HEK293 (cell line): ENCODE results near the gene AUP1.

ENCODE experiments used
- GLIS1 ChIP-seq: fragments of 450-650 bp; formaldehyde crosslinking; IDR thresholded peaks from 2 replicates; pipeline ENCODE4 v1.5.1; 2016; ENCODE audit warnings: missing biosample characterization, missing genetic modification characterization
- HOXA7 ChIP-seq: sonication (generic); formaldehyde crosslinking; IDR thresholded peaks from 2 replicates; pipeline ENCODE4 v1.8.1; 2022; ENCODE audit warnings: missing genetic modification reagents, borderline replicate concordance
- KLF7 ChIP-seq: fragments of 450-650 bp; formaldehyde crosslinking; IDR thresholded peaks from 2 replicates; pipeline ENCODE4 v1.5.1; 2016; ENCODE audit warnings: missing biosample characterization, missing genetic modification characterization, borderline replicate concordance
- KLF9 ChIP-seq: fragments of 450-650 bp; formaldehyde crosslinking; IDR thresholded peaks from 2 replicates; pipeline ENCODE4 v1.5.1; 2016; ENCODE audit warnings: missing biosample characterization, missing genetic modification characterization, low read depth
- MYNN ChIP-seq: fragments of 450-650 bp; formaldehyde crosslinking; IDR thresholded peaks from 2 replicates; pipeline ENCODE4 v1.5.1; 2016; ENCODE audit warnings: missing biosample characterization, missing genetic modification characterization, borderline replicate concordance
- SCRT2 ChIP-seq: fragments of 450-650 bp; formaldehyde crosslinking; IDR thresholded peaks from 2 replicates; pipeline ENCODE4 v1.5.1; 2016; ENCODE audit warnings: missing biosample characterization, missing genetic modification characterization
- SETDB1 ChIP-seq: IDR thresholded peaks from one replicate; pipeline ENCODE4 v1.6.1; 2017; ENCODE audit warnings: mild to moderate bottlenecking, low read length, moderate library complexity, mixed read lengths; ENCODE audit not compliant: insufficient read length
- ZEB2 ChIP-seq: fragments of 450-650 bp; formaldehyde crosslinking; IDR thresholded peaks from 2 replicates; pipeline ENCODE4 v1.5.1; 2016; ENCODE audit warnings: missing biosample characterization, missing genetic modification characterization
- ZIC2 ChIP-seq: fragments of 450-650 bp; formaldehyde crosslinking; IDR thresholded peaks from 2 replicates; pipeline ENCODE4 v1.5.1; 2016; ENCODE audit warnings: missing biosample characterization, missing genetic modification characterization
- ZNF132 ChIP-seq: fragments of 450-650 bp; formaldehyde crosslinking; IDR thresholded peaks from 2 replicates; pipeline ENCODE4 v1.5.1; 2017; ENCODE audit warnings: missing biosample characterization, missing genetic modification characterization, borderline replicate concordance
- ZNF19 ChIP-seq: fragments of 450-650 bp; formaldehyde crosslinking; IDR thresholded peaks from 2 replicates; pipeline ENCODE4; 2016; ENCODE audit warnings: missing biosample characterization, missing genetic modification characterization, low read depth
- ZNF2 ChIP-seq: fragments of 450-650 bp; formaldehyde crosslinking; IDR thresholded peaks from 2 replicates; pipeline ENCODE4 v1.5.1; 2016; ENCODE audit warnings: missing biosample characterization, missing genetic modification characterization
- ZNF37A ChIP-seq: fragments of 450-650 bp; IDR thresholded peaks from 2 replicates; pipeline ENCODE4 v1.5.1; 2018; ENCODE audit warnings: missing biosample characterization, missing genetic modification characterization
- ZNF423 ChIP-seq: fragments of 450-650 bp; formaldehyde crosslinking; IDR thresholded peaks from 2 replicates; pipeline ENCODE4 v1.5.1; 2016; ENCODE audit warnings: missing biosample characterization, missing genetic modification characterization
- ZNF473 ChIP-seq: fragments of 450-650 bp; formaldehyde crosslinking; IDR thresholded peaks from 2 replicates; pipeline ENCODE4 v1.5.1; 2017; ENCODE audit warnings: missing biosample characterization, missing genetic modification characterization
- ZNF501 ChIP-seq: fragments of 450-650 bp; formaldehyde crosslinking; IDR thresholded peaks from 2 replicates; pipeline ENCODE4 v1.5.1; 2016; ENCODE audit warnings: missing biosample characterization, missing genetic modification characterization
- ZNF510 ChIP-seq: fragments of 450-650 bp; formaldehyde crosslinking; IDR thresholded peaks from 2 replicates; pipeline ENCODE4 v1.5.1; 2018; ENCODE audit warnings: mild to moderate bottlenecking, missing genetic modification characterization, missing biosample characterization; ENCODE audit not compliant: insufficient replicate concordance
- ZNF658 ChIP-seq: fragments of 450-650 bp; formaldehyde crosslinking; IDR thresholded peaks from 2 replicates; pipeline ENCODE4; 2016; ENCODE audit warnings: missing biosample characterization, missing genetic modification characterization
- ZNF701 ChIP-seq: fragments of 450-650 bp; formaldehyde crosslinking; IDR thresholded peaks from 2 replicates; pipeline ENCODE4 v1.5.1; 2016; ENCODE audit warnings: missing biosample characterization, missing genetic modification characterization
- ZNF777 ChIP-seq: fragments of 450-650 bp; formaldehyde crosslinking; IDR thresholded peaks from 2 replicates; pipeline ENCODE4 v1.5.1; 2017; ENCODE audit warnings: missing biosample characterization, missing genetic modification characterization, borderline replicate concordance
- ZNF837 ChIP-seq: fragments of 450-650 bp; formaldehyde crosslinking; IDR thresholded peaks from 2 replicates; pipeline ENCODE4 v1.5.1; 2016; ENCODE audit warnings: missing biosample characterization, missing genetic modification characterization
- TF ChIP-seq, protein P1 (sequence below): fragments of 450-650 bp; formaldehyde crosslinking; IDR thresholded peaks from 2 replicates; pipeline ENCODE4 v1.5.1; 2016; ENCODE audit warnings: missing biosample characterization, missing genetic modification characterization
- TF ChIP-seq, protein P2 (sequence below): IDR thresholded peaks from 2 replicates; pipeline ENCODE4 v1.6.1; 2011; ENCODE audit warnings: mild to moderate bottlenecking, low read depth, low read length, borderline replicate concordance
- TF ChIP-seq, protein P3 (sequence below): fragments of 450-650 bp; formaldehyde crosslinking; IDR thresholded peaks from 2 replicates; pipeline ENCODE4 v1.5.1; 2016; ENCODE audit warnings: missing biosample characterization, missing genetic modification characterization
- TF ChIP-seq, protein P4 (sequence below): fragments of 450-650 bp; formaldehyde crosslinking; IDR thresholded peaks from 2 replicates; pipeline ENCODE4 v1.5.1; 2016; ENCODE audit warnings: missing biosample characterization, missing genetic modification characterization
- TF ChIP-seq, protein P5 (sequence below): fragments of 450-650 bp; formaldehyde crosslinking; IDR thresholded peaks from 2 replicates; pipeline ENCODE4 v1.5.1; 2016; ENCODE audit warnings: missing biosample characterization, missing genetic modification characterization, borderline replicate concordance
- TF ChIP-seq, protein P6 (sequence below): fragments of 450-650 bp; formaldehyde crosslinking; IDR thresholded peaks from 2 replicates; pipeline ENCODE4 v1.5.1; 2016; ENCODE audit warnings: missing biosample characterization, missing genetic modification characterization

AUP1 gene

DNA sequence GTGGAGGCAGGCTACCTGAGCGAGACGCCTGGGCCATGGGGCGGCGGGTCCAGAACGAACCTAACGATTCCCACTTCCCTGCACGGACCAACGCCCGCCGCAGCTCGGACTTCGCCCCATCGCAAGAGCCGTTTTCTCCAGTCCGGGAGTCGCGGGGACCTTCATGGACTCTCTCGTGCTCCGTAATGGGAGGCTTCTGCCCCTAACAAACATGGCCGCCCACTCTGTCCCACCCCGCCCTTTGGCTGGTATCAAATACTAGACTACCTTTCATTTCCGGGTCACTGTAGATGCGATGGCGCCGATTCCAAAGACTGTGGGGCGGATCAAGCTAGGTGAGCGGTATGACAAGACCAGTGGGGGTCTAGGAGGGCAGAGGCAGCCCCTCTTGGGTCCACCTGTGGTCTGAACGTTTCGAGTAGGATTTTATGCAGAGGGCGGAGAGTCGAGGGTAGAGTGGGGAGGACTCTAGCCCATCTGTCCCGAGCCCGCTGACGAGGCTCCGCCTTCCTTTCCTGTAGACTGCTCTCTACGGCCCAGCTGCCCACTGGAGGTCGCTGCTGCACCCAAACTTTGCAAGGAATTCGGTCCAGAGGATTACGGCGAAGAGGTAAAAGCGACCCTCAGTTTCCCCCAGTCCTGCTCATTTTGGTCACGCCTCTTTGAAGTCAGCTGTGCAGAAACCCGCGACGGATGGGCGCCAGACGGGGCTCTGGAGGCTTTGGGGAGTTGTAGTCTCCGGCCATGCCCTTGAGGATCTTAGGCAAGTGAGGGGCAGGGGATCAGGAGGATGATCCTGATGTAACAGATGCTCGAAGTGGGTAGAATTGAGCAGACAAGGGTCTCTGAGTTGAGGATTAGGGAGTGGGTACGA lies 46.5 kb downstream of the AUP1 start, which contains the start of the genes CCDC142 and TTC31 (continued):
- TF ChIP-seq MYNN (tag by site-specific recombination) (no peak), SCRT2 (tag by site-specific recombination) (no peak), ZNF510 (tag by site-specific recombination) (no peak), ZIC2 (no peak; the same call in 1 of the 2 replicates), ZNF658 (no peak), KLF9 (tag by site-specific recombination) (no peak; the same call in 1 of the 2 replicates), KLF7 (tag by site-specific recombination) (0 out of 2 replicates have a peak, but pooled peaks have one; percentile 84), GLIS1 (peak; percentile 51), ZNF701 (no peak), ZEB2 (tag by site-specific recombination) (peak; percentile 47; the same call in 1 of the 2 replicates), ZNF501 (tag by site-specific recombination) (peak; percentile 82; the same call in 1 of the 2 replicates), ZNF837 (tag by site-specific recombination) (no peak), ZNF473 (tag by site-specific recombination) (no peak), ZNF423 (tag by site-specific recombination) (no peak), SETDB1 (no peak), ZNF132 (tag by site-specific recombination) (no peak), ZNF19 (tag by site-specific recombination) (no peak), ZNF777 (tag by site-specific recombination) (no peak), ZNF2 (tag by site-specific recombination) (peak; percentile 63), HOXA7 (CRISPR knock-in tag) (no peak), ZNF37A (no peak)
- TF ChIP-seq, protein P1, sequence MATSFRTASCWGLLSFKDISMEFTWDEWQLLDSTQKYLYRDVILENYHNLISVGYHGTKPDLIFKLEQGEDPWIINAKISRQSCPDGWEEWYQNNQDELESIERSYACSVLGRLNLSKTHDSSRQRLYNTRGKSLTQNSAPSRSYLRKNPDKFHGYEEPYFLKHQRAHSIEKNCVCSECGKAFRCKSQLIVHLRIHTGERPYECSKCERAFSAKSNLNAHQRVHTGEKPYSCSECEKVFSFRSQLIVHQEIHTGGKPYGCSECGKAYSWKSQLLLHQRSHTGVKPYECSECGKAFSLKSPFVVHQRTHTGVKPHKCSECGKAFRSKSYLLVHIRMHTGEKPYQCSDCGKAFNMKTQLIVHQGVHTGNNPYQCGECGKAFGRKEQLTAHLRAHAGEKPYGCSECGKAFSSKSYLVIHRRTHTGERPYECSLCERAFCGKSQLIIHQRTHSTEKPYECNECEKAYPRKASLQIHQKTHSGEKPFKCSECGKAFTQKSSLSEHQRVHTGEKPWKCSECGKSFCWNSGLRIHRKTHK (tag by site-specific recombination): no peak
- TF ChIP-seq, protein P2, sequence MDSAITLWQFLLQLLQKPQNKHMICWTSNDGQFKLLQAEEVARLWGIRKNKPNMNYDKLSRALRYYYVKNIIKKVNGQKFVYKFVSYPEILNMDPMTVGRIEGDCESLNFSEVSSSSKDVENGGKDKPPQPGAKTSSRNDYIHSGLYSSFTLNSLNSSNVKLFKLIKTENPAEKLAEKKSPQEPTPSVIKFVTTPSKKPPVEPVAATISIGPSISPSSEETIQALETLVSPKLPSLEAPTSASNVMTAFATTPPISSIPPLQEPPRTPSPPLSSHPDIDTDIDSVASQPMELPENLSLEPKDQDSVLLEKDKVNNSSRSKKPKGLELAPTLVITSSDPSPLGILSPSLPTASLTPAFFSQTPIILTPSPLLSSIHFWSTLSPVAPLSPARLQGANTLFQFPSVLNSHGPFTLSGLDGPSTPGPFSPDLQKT: no peak
- TF ChIP-seq, protein P3, sequence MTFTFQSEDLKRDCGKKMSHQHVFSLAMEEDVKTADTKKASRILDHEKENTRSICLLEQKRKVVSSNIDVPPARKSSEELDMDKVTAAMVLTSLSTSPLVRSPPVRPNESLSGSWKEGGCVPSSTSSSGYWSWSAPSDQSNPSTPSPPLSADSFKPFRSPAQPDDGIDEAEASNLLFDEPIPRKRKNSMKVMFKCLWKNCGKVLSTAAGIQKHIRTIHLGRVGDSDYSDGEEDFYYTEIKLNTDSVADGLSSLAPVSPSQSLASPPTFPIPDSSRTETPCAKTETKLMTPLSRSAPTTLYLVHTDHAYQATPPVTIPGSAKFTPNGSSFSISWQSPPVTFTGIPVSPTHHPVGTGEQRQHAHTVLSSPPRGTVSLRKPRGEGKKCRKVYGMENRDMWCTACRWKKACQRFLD (tag by site-specific recombination): no peak
- TF ChIP-seq, protein P4, sequence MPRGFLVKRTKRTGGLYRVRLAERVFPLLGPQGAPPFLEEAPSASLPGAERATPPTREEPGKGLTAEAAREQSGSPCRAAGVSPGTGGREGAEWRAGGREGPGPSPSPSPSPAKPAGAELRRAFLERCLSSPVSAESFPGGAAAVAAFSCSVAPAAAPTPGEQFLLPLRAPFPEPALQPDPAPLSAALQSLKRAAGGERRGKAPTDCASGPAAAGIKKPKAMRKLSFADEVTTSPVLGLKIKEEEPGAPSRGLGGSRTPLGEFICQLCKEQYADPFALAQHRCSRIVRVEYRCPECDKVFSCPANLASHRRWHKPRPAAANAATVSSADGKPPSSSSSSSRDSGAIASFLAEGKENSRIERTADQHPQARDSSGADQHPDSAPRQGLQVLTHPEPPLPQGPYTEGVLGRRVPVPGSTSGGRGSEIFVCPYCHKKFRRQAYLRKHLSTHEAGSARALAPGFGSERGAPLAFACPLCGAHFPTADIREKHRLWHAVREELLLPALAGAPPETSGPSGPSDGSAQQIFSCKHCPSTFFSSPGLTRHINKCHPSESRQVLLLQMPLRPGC (tag by site-specific recombination): no peak
- TF ChIP-seq, protein P5, sequence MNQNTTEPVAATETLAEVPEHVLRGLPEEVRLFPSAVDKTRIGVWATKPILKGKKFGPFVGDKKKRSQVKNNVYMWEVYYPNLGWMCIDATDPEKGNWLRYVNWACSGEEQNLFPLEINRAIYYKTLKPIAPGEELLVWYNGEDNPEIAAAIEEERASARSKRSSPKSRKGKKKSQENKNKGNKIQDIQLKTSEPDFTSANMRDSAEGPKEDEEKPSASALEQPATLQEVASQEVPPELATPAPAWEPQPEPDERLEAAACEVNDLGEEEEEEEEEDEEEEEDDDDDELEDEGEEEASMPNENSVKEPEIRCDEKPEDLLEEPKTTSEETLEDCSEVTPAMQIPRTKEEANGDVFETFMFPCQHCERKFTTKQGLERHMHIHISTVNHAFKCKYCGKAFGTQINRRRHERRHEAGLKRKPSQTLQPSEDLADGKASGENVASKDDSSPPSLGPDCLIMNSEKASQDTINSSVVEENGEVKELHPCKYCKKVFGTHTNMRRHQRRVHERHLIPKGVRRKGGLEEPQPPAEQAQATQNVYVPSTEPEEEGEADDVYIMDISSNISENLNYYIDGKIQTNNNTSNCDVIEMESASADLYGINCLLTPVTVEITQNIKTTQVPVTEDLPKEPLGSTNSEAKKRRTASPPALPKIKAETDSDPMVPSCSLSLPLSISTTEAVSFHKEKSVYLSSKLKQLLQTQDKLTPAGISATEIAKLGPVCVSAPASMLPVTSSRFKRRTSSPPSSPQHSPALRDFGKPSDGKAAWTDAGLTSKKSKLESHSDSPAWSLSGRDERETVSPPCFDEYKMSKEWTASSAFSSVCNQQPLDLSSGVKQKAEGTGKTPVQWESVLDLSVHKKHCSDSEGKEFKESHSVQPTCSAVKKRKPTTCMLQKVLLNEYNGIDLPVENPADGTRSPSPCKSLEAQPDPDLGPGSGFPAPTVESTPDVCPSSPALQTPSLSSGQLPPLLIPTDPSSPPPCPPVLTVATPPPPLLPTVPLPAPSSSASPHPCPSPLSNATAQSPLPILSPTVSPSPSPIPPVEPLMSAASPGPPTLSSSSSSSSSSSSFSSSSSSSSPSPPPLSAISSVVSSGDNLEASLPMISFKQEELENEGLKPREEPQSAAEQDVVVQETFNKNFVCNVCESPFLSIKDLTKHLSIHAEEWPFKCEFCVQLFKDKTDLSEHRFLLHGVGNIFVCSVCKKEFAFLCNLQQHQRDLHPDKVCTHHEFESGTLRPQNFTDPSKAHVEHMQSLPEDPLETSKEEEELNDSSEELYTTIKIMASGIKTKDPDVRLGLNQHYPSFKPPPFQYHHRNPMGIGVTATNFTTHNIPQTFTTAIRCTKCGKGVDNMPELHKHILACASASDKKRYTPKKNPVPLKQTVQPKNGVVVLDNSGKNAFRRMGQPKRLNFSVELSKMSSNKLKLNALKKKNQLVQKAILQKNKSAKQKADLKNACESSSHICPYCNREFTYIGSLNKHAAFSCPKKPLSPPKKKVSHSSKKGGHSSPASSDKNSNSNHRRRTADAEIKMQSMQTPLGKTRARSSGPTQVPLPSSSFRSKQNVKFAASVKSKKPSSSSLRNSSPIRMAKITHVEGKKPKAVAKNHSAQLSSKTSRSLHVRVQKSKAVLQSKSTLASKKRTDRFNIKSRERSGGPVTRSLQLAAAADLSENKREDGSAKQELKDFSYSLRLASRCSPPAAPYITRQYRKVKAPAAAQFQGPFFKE: no peak
- TF ChIP-seq, protein P6, sequence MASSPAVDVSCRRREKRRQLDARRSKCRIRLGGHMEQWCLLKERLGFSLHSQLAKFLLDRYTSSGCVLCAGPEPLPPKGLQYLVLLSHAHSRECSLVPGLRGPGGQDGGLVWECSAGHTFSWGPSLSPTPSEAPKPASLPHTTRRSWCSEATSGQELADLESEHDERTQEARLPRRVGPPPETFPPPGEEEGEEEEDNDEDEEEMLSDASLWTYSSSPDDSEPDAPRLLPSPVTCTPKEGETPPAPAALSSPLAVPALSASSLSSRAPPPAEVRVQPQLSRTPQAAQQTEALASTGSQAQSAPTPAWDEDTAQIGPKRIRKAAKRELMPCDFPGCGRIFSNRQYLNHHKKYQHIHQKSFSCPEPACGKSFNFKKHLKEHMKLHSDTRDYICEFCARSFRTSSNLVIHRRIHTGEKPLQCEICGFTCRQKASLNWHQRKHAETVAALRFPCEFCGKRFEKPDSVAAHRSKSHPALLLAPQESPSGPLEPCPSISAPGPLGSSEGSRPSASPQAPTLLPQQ (tag by site-specific recombination): peak; percentile 40; the same call in 1 of the 2 replicates
